CD4-positive, alpha-beta T cell treated with Interleukin-15 for 4 hours (primary cell): Measurements from ENCODE around the gene MED23.

Experiments used
- DNase-seq: peaks from one replicate; pipeline ENCODE4 v3.0.0-alpha.2; 2020; ENCODE audit warnings: low spot score

MED23 gene

GRCh38 chr6:131627724-131628682 is at the start of gene MED23:
Gene MED23 (minus strand): TSS chr6:131628242. CDS start chr6:131628049, 193 bp downstream.
- DNase-seq, result peak; percentile 95

GRCh38 chr6:131673184-131673583 is 45.1 kb upstream of the MED23 start:
- no peak for DNase-seq

- no peak for DNase-seq
Observed at GRCh38 chr6:131669891-131670290, 41.8 kb upstream of the MED23 start.

GRCh38 chr6:131663578-131664165 is 35.6 kb upstream of the MED23 start:
- no peak for DNase-seq

GRCh38 chr6:131660195-131660594 is 32.2 kb upstream of the MED23 start:
- no peak for DNase-seq

- DNase-seq, result no peak
Observed at GRCh38 chr6:131658287-131658686, 30.2 kb upstream of the MED23 start.

- DNase-seq, result no peak
Observed at GRCh38 chr6:131657630-131658111, 29.6 kb upstream of the MED23 start.

GRCh38 chr6:131657222-131657621 is 29.2 kb upstream of the MED23 start:
- no peak for DNase-seq

GRCh38 chr6:131656667-131657066 is 28.6 kb upstream of the MED23 start:
- DNase-seq, result no peak

- no peak for DNase-seq
Observed at GRCh38 chr6:131655951-131656350, 27.9 kb upstream of the MED23 start.

GRCh38 chr6:131655387-131655786 is 27.3 kb upstream of the MED23 start:
- DNase-seq, result no peak

GRCh38 chr6:131654326-131654725 is 26.3 kb upstream of the MED23 start:
- DNase-seq, result no peak

- no peak for DNase-seq
Observed at GRCh38 chr6:131652472-131652871, 24.4 kb upstream of the MED23 start.

GRCh38 chr6:131651782-131652181 is 23.7 kb upstream of the MED23 start:
- no peak for DNase-seq

GRCh38 chr6:131646249-131646670 is 18.2 kb upstream of the MED23 start:
- DNase-seq, result no peak

- DNase-seq, result no peak
Observed at GRCh38 chr6:131645846-131646245, 17.8 kb upstream of the MED23 start.

- no peak for DNase-seq
Observed at GRCh38 chr6:131644921-131645320, 16.9 kb upstream of the MED23 start.

- DNase-seq, result no peak
Observed at GRCh38 chr6:131643855-131644460, 15.9 kb upstream of the MED23 start.

- DNase-seq, result no peak
Observed at GRCh38 chr6:131642987-131643611, 15.1 kb upstream of the MED23 start.

- DNase-seq, result no peak
Observed at GRCh38 chr6:131642565-131642964, 14.5 kb upstream of the MED23 start.

- no peak for DNase-seq
Observed at GRCh38 chr6:131641554-131641953, 13.5 kb upstream of the MED23 start.

- no peak for DNase-seq
Observed at GRCh38 chr6:131640576-131640975, 12.5 kb upstream of the MED23 start.
